Measurements from ENCODE around the gene CRLF3.
"Not testable (repeated sequence)": the region's sequence is repeated elsewhere in the genome, so short reads cannot be mapped to it uniquely, and the experiment has no call there.

DNA sequence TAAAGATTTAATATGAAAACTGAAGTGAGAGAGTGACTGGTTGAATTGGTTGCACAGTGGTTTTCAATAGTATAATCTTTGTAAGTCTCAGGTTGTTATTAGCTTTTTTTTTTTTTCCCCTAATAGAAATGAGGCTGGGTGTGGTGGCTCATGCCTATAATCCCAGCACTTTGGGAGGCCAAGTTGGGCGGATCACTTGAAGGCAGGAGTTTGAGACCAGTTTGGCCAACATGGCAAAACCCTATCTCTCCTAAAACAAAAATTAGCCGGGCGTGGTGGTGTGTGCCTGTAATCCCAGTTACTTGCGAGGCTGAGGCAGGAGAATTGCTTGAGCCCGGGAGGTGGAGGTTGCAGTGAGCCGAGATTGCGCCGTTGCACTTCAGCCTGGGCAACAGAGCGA, 89.3 kb downstream of the CRLF3 start:
- not testable (repeated sequence) for TF ChIP-seq POLR2A (IDR thresholded peaks at IDR 0.05; ENCODE audit: low read length); GATA1 (IDR thresholded peaks at IDR 0.05; ENCODE audit: low read depth, low read length)

All from erythroblast (primary cell).